ENCODE data around the gene GABPA. TPM values are rescaled to one million over a fixed set of nuclear protein-coding genes. Genes with fewer than 3 reads are reported as not detected.

GABPA gene
- total RNA-seq, 1 experiment from 2014 or later = 20.4 TPM

GRCh38 chr21:25733859-25734653, 716 bp upstream of the GABPA start:
- H2BK20ac ChIP-seq (ENCODE audit: low read depth, low read length, poor library complexity, severe bottlenecking) = no peak overlapping the region
- H3K4me3 Mint-ChIP-seq = peak overlapping the region; percentile 100
- H3K14ac ChIP-seq (ENCODE audit: insufficient read depth, low read length) = no peak overlapping the region
- no peak overlapping the region for H4K91ac ChIP-seq (ENCODE audit: insufficient read length, low read depth, low read length)
- peak overlapping the region; percentile 100 for H3K27ac Mint-ChIP-seq
- no peak overlapping the region for H2BK12ac ChIP-seq (ENCODE audit: insufficient read length, low read depth, low read length)
- H3K4me1 ChIP-seq (ENCODE audit: insufficient read depth, low read length) = no peaks in the 10 kb centered on the region
- peaks cover 11% of the 10 kb centered on the region for H3K23me2 ChIP-seq (ENCODE audit: insufficient read length, low read depth, low read length, poor library complexity, severe bottlenecking)
- no peak overlapping the region for H2BK15ac ChIP-seq (ENCODE audit: low read depth, low read length)
- H3K27me3 Mint-ChIP-seq (ENCODE audit: low read depth) = no peaks in the 10 kb centered on the region
- DNase-seq = no peak
- H3K9me3 ChIP-seq (ENCODE audit: control insufficient read depth, low read depth, low read length) = no peaks in the 10 kb centered on the region
- WGBS (ENCODE audit: extremely low coverage, insufficient read length, low lambda C conversion rate) = 100% methylated on average over 2 of the region's 30 CpGs
- TF ChIP-seq CTCF (conservative IDR thresholded peaks at IDR 0.05) = no peak
- no peaks in the 10 kb centered on the region for H3K27me3 ChIP-seq (ENCODE audit: insufficient read depth, low read length)
- H3K9ac ChIP-seq (ENCODE audit: extremely low read depth, insufficient read length, low read length) = peak overlapping the region; percentile 83
- no peak overlapping the region for H4K5ac ChIP-seq (ENCODE audit: insufficient read length, low read depth, low read length)
- H3K4me2 ChIP-seq (ENCODE audit: insufficient read depth, insufficient read length, low read length) = peak overlapping the region; percentile 38
- no peak overlapping the region for H3K56ac ChIP-seq (ENCODE audit: insufficient read length, low read depth, low read length)
- peaks cover 2 to 5% of the 10 kb centered on the region in 2 experiments; a peak in 3 of 5 replicates for H3K9me3 Mint-ChIP-seq
- no peak overlapping the region for H3K27ac ChIP-seq (ENCODE audit: insufficient read length, low read depth, low read length)
- peaks cover 25% of the 10 kb centered on the region; the same call in 1 of the 2 replicates for H3K79me2 ChIP-seq (ENCODE audit: insufficient read depth, low read length)
- no peak overlapping the region for H3K18ac ChIP-seq (ENCODE audit: insufficient read length, low read depth, low read length)
- H2BK120ac ChIP-seq (ENCODE audit: low read depth, low read length, poor library complexity, severe bottlenecking) = no peak overlapping the region
- H3K23ac ChIP-seq (ENCODE audit: insufficient read length, low read depth, low read length) = no peak overlapping the region
- no peak overlapping the region for H4K8ac ChIP-seq (replicated peaks; ENCODE audit: insufficient read length, low read depth, low read length)
- H3K4me1 Mint-ChIP-seq = peaks cover 23 to 27% of the 10 kb centered on the region in 2 experiments
- H3T11ph ChIP-seq (ENCODE audit: low read length) = no peak overlapping the region
- no peak overlapping the region for H2BK5ac ChIP-seq (ENCODE audit: insufficient read length, low read length)
- peaks cover 2 to 14% (median 12%) of the 10 kb centered on the region in 3 experiments for H3K36me3 Mint-ChIP-seq (ENCODE audit: insufficient read depth in 1 of 3, low read depth in 3 of 3)
- H4K20me1 ChIP-seq (ENCODE audit: control insufficient read depth, insufficient read depth, insufficient read length) = no peaks in the 10 kb centered on the region
- no peak overlapping the region for H2AFZ ChIP-seq (ENCODE audit: low read length)
- H2AK5ac ChIP-seq (ENCODE audit: insufficient read length, low read length) = no peak overlapping the region
- no peak overlapping the region for H3K4ac ChIP-seq (ENCODE audit: low read depth, low read length)
- H3K79me1 ChIP-seq (ENCODE audit: insufficient read depth, low read depth, low read length, poor library complexity, severe bottlenecking) = peaks cover 3% of the 10 kb centered on the region

Measured in H9 (cell line).